Fibroblast of mammary gland (primary cell): Measurements from ENCODE around the gene FAT1.

Source experiments
- DNase-seq: peaks from one replicate; pipeline ENCODE4 v3.0.0-alpha.2; 2010; ENCODE audit warnings: low read depth
- H3K4me3 ChIP-seq: 2 replicates; pipeline ENCODE4 v1.5.1; 2011; ENCODE audit warnings: low read depth, mild to moderate bottlenecking, low read length, moderate library complexity; ENCODE audit not compliant: control insufficient read depth
- TF ChIP-seq, protein P1 (sequence below): conservative IDR thresholded peaks from 2 replicates; pipeline ENCODE4 v1.5.1; 2011; ENCODE audit warnings: low read depth, low read length, inconsistent platforms; ENCODE audit not compliant: control insufficient read depth, insufficient read depth

FAT1 gene

DNA sequence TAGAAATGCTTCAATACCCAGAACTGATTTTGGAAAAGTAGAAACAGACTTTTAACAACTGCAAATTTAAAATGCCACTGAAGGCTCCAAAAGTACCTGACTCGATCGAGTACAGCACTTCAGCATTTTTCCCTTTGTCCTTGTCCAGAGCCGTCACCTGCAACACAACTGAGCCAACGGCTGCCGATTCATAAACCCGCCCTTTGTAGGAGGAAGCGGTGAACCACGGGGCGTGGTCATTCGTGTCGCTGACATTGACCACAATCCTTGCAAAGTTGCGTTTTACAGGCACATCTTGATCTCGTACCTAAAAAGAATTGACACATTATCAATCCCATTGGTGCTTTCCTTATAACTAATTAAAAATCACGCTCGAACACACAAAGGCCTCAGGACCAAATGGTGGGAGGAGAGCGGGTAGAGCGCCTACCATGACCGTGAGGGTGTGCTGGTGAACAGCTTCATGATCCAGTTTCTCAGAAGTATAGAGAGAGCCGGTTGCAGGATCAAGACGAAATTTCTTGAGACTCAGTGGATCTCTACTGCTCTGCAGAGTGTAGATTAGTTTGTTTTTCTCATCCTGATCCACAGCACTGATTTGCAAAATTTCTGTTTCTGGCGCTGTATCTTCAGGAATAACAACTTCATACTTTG is 95.5 kb downstream of the FAT1 start:
- TF ChIP-seq, protein P1, sequence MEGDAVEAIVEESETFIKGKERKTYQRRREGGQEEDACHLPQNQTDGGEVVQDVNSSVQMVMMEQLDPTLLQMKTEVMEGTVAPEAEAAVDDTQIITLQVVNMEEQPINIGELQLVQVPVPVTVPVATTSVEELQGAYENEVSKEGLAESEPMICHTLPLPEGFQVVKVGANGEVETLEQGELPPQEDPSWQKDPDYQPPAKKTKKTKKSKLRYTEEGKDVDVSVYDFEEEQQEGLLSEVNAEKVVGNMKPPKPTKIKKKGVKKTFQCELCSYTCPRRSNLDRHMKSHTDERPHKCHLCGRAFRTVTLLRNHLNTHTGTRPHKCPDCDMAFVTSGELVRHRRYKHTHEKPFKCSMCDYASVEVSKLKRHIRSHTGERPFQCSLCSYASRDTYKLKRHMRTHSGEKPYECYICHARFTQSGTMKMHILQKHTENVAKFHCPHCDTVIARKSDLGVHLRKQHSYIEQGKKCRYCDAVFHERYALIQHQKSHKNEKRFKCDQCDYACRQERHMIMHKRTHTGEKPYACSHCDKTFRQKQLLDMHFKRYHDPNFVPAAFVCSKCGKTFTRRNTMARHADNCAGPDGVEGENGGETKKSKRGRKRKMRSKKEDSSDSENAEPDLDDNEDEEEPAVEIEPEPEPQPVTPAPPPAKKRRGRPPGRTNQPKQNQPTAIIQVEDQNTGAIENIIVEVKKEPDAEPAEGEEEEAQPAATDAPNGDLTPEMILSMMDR, result no peak
- no peak for DNase-seq
- no peak overlapping the region for H3K4me3 ChIP-seq

DNA sequence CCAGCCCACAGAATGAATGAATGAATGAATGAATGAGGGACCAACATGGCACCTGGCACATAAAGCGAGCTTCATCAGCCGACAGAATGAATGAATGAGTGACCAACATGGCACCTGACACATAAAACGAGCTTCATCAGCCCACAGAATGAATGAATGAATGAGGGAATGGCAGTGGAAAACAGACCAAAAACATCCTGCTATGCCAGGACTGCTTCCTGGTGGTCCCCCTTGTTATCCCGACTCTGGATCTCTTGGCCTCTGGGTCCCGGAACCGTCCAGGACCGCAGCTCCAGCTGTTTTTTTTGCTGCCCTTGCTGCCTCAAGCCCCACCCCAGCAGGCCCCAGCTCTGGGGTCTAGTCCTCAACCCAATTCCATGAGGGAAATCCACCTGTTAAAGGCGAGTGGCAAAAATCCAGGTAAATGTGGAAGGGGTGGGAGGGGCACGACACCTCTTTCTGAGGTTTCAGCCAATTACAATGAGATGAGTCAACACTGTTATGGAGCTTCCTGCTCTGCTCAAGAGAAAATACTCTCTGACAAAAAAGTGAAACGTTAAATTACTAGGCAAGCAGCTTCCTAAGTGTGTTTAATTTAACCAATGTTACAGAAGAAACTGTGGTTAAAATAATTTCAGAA is 96.3 kb downstream of the FAT1 start:
- H3K4me3 ChIP-seq, result no peak overlapping the region
- TF ChIP-seq, protein P1, result no peak
- peak; percentile 16 for DNase-seq

DNA sequence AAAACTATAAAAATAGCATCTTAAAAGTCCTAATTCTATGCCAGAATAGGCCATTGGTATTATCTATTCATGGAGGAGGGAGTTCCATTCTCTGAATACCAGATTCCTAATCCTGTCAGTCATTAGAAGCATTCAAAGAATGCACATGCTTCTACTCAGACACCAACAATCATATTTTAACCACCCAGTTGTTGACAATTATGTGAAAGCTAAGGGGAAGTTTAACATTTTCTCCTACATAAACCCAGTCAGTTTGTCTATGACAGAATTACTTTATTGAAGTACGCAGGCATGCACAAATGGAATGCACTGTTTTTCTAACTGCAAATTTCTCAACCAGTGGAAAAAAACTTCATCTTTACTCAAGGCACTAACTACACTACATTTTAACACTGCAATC is 98.7 kb downstream of the FAT1 start:
- no peak overlapping the region for H3K4me3 ChIP-seq
- DNase-seq, result peak; percentile 45
- TF ChIP-seq, protein P1, result no peak

DNA sequence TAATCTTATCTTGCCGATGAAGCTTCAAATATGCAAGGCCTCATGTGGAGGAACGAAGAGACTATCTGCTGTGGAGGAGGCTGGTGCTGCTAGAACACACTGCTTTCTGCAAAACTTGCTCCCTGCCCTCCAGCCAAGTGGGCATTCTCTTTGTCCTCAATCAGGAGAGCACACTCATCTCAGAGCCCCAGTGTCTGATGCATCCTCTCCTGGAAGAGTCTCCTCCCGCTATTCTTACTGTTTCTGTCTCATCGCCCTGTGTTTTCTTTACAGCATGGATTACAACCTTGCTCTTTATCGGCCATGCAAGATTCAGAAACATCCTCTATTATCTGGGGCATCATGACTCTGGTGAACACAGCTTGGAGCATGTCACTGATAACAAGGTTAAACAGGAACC is 100.1 kb downstream of the FAT1 start:
- no peak overlapping the region for H3K4me3 ChIP-seq
- TF ChIP-seq, protein P1, result no peak
- peak; percentile 28 for DNase-seq

DNA sequence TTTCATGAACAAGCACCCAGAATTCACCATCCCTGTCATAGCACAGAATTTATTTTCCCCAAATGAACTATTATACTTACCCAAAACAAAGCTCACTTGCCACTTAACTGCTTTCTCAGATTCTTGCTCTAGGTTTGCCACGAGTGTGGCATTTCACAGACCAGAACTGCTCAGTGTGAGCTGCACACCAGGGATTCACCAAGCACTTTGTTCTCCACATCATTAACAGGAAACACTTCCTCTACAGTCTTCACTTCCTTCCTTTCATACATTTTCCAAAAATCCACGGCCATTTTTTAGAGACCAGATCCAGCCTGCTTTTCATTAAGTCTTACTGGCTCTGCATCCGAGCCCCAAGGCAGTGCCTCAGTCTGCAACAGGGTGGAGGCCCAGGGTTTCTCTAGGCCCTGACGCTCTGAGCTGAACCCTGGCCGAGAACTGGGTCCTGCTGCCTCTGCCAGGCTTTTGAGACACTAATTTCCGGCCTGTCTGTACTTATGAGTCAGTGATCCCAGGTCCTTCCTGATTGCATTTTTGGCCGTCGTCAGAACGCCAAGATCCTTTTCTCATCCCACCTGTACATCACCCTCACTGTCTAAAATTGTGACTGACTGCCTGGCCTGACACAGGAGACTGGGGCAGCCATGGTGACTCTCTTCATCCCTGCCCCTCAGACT is 100.7 kb downstream of the FAT1 start:
- peak; percentile 78 for DNase-seq
- no peak overlapping the region for H3K4me3 ChIP-seq
- TF ChIP-seq, protein P1, result no peak

DNA sequence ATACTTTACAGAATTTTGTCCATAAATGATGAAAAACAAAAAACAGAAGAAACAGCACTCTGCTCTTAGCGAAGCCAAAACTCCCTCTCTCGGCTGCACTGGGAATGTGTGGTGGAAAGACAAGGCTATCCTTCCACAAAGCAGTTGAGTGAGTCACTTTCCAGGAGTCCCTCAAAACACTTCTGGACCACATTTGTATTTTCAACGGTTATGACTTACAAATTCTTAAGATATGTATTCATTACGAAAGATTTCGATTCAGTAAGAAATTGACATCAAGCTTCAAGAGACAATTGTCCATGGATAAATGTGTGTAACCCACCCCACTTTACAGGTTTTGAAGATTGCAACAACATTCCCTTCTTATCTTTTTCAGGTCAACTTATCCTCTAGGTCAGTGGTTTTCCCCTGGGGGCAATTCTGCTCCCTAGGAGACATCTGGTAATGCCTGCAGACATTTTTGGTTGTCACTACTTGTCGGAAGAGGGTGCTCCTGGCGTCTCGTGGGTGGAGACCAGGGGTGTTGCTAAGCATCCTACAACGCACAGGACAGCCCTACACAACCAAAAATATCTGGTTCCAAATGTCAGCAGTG is 101.6 kb downstream of the FAT1 start:
- TF ChIP-seq, protein P1, result peak; percentile 71
- peak; percentile 90 for DNase-seq
- no peak overlapping the region for H3K4me3 ChIP-seq
